ENCODE measurements around the gene VAMP4. TPM values are rescaled to one million over a fixed set of nuclear protein-coding genes. Genes with fewer than 3 reads are reported as not detected.
"Not testable (repeated sequence)": the region's sequence is repeated elsewhere in the genome, so short reads cannot be mapped to it uniquely, and the experiment has no call there.

The VAMP4 gene
- polyA plus RNA-seq, 1 of the 3 experiments (the other 2 are of a cell fraction): 2.5 TPM

GRCh38 chr1:171727778-171728177, 14.1 kb downstream of the VAMP4 start:
- 0 out of 2 replicates have a peak, but pooled peaks cover 10% of the 10 kb centered on the region for H3K9me3 ChIP-seq
- H3K9me2 ChIP-seq: no peaks in the 10 kb centered on the region
- H3F3A ChIP-seq (replicated peaks; ENCODE audit: insufficient read depth): no peaks in the 10 kb centered on the region
- H3K27me3 ChIP-seq (ENCODE audit: insufficient read depth): no peaks in the 10 kb centered on the region
- peaks cover 14 to 30% of the 10 kb centered on the region in 2 experiments for H3K36me3 ChIP-seq (replicated peaks in 1 of 2; ENCODE audit: control insufficient read depth in 1 of 2, insufficient read depth in 2 of 2, low read length in 1 of 2)
- H3K4me3 ChIP-seq (ENCODE audit: low read depth in 2 of 2, low read length in 1 of 2): no peak overlapping the region
- H3K4me2 ChIP-seq: no peak overlapping the region
- DNase-seq: no peak
- no peak overlapping the region for H3K9ac ChIP-seq
- H3K27ac ChIP-seq (ENCODE audit: low read depth in 2 of 2, low read length in 1 of 2): no peak overlapping the region
- peaks cover 7% of the 10 kb centered on the region; the same call in 1 of the 2 replicates for H3K79me2 ChIP-seq (ENCODE audit: insufficient read depth)
- POLR2A ChIA-PET: no interaction called here
- TF ChIP-seq RCOR1 (IDR thresholded peaks at IDR 0.05; ENCODE audit: low read length) (no peak), SIN3A (IDR thresholded peaks at IDR 0.05; ENCODE audit: borderline replicate concordance, low read depth, low read length) (no peak), REST (IDR thresholded peaks at IDR 0.05; ENCODE audit: low read depth, low read length) (no peak), MAX (IDR thresholded peaks at IDR 0.05; ENCODE audit: low read depth) (no peak), TAF1 (IDR thresholded peaks at IDR 0.05; ENCODE audit: borderline replicate concordance, low read depth, low read length) (no peak), GABPA (IDR thresholded peaks at IDR 0.05; ENCODE audit: low read depth) (no peak), NRF1 (IDR thresholded peaks at IDR 0.05; ENCODE audit: low read depth, low read length) (no peak)
- H4K20me1 ChIP-seq (ENCODE audit: insufficient read depth): no peaks in the 10 kb centered on the region
- H2AFZ ChIP-seq (ENCODE audit: low read depth): no peak overlapping the region
- 72% methylated on average over 3 of the region's 3 CpGs for WGBS (ENCODE audit: low lambda C conversion rate)
- CTCF ChIA-PET: interaction anchor here (0.6 to 1.5 kb wide), 2 partner anchors 83 to 243 kb away, joined by 3 read pairs; no protein-coding TSS in a partner anchor
- H3K4me1 ChIP-seq (ENCODE audit: control insufficient read depth in 1 of 2, insufficient read depth in 2 of 2, low read depth in 1 of 2, low read length in 1 of 2): no peaks in the 10 kb centered on the region

GRCh38 chr1:171723180-171723579, 18.7 kb downstream of the VAMP4 start:
- POLR2A ChIA-PET; H4K20me1 ChIP-seq (ENCODE audit: insufficient read depth); H3K4me2 ChIP-seq; H3K27ac ChIP-seq (ENCODE audit: low read depth in 2 of 2, low read length in 1 of 2); H3F3A ChIP-seq (replicated peaks; ENCODE audit: insufficient read depth); H3K4me1 ChIP-seq (ENCODE audit: control insufficient read depth in 1 of 2, insufficient read depth in 2 of 2, low read depth in 1 of 2, low read length in 1 of 2); H3K27me3 ChIP-seq (ENCODE audit: insufficient read depth); DNase-seq; H2AFZ ChIP-seq (ENCODE audit: low read depth); CTCF ChIA-PET; H3K79me2 ChIP-seq (ENCODE audit: insufficient read depth); H3K4me3 ChIP-seq (ENCODE audit: low read depth in 2 of 2, low read length in 1 of 2); H3K9me2 ChIP-seq; H3K9ac ChIP-seq: not testable (repeated sequence)
- H3K9me3 ChIP-seq: 0 out of 2 replicates have a peak, but pooled peaks cover 11% of the 10 kb centered on the region
- WGBS (ENCODE audit: low lambda C conversion rate): 82% methylated on average over 4 of the region's 4 CpGs
- 0 out of 4 replicates have a peak, but pooled peaks of 1 of the 2 experiments have one; percentile 12 for TF ChIP-seq EP300 (IDR thresholded peaks at IDR 0.05; ENCODE audit: borderline replicate concordance in 1 of 2, low read depth in 1 of 2, low read length in 1 of 2)
- H3K36me3 ChIP-seq (replicated peaks in 1 of 2; ENCODE audit: control insufficient read depth in 1 of 2, insufficient read depth in 2 of 2, low read length in 1 of 2): peaks cover 13 to 25% of the 10 kb centered on the region in 2 experiments
